C4-2B (cell line): Measurements from ENCODE around the gene LRPAP1.

Experiments used
- H3K27ac ChIP-seq: fragments of 450-650 bp; 2 replicates; pipeline ENCODE4 v1.5.1; 2017
- ZFX ChIP-seq: fragments of 450-650 bp; IDR thresholded peaks from 2 replicates; pipeline ENCODE4 v1.6.1; 2017
- TF ChIP-seq, protein P1 (sequence below): fragments of 450-650 bp; conservative IDR thresholded peaks from 2 replicates; pipeline ENCODE4 v1.5.1; 2017; ENCODE audit warnings: mild to moderate bottlenecking

The LRPAP1 gene

DNA sequence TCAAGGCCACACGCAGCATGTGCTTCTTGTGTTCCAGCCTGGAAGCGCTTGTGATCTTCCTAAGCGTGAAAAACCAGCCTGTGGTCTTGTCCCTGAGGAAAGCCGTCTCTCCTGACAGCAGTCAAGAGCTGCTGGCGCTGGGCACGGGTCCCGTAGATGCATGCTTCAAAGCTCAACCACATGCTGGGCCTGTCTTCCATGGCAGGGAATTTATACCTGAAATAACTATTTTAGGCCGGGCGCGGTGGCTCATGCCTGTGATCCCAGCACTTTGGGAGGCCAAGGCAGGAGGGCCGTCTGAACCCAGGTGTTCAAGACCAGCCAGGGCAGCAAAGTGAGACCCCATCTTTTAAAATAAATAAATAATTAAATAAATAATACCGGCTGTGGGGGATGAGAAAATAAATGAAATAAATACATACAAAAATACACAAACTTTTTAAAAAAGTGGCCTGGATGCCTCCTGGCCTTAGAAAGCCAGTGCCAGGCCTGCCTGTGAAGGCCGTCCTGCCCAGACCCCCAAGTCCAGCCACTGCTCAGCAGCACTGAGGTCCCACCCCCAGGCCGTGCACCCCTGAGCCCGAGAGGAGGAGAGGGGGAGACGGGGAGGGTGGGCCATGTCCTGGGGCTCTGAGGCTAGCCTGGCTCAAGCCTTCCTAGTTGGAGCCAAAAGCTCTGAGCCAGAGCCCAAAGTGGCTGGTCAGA, 10.4 kb downstream of the LRPAP1 start:
- TF ChIP-seq, protein P1, sequence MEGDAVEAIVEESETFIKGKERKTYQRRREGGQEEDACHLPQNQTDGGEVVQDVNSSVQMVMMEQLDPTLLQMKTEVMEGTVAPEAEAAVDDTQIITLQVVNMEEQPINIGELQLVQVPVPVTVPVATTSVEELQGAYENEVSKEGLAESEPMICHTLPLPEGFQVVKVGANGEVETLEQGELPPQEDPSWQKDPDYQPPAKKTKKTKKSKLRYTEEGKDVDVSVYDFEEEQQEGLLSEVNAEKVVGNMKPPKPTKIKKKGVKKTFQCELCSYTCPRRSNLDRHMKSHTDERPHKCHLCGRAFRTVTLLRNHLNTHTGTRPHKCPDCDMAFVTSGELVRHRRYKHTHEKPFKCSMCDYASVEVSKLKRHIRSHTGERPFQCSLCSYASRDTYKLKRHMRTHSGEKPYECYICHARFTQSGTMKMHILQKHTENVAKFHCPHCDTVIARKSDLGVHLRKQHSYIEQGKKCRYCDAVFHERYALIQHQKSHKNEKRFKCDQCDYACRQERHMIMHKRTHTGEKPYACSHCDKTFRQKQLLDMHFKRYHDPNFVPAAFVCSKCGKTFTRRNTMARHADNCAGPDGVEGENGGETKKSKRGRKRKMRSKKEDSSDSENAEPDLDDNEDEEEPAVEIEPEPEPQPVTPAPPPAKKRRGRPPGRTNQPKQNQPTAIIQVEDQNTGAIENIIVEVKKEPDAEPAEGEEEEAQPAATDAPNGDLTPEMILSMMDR, result no peak
- TF ChIP-seq ZFX, result no peak
- no peak overlapping the region for H3K27ac ChIP-seq

DNA sequence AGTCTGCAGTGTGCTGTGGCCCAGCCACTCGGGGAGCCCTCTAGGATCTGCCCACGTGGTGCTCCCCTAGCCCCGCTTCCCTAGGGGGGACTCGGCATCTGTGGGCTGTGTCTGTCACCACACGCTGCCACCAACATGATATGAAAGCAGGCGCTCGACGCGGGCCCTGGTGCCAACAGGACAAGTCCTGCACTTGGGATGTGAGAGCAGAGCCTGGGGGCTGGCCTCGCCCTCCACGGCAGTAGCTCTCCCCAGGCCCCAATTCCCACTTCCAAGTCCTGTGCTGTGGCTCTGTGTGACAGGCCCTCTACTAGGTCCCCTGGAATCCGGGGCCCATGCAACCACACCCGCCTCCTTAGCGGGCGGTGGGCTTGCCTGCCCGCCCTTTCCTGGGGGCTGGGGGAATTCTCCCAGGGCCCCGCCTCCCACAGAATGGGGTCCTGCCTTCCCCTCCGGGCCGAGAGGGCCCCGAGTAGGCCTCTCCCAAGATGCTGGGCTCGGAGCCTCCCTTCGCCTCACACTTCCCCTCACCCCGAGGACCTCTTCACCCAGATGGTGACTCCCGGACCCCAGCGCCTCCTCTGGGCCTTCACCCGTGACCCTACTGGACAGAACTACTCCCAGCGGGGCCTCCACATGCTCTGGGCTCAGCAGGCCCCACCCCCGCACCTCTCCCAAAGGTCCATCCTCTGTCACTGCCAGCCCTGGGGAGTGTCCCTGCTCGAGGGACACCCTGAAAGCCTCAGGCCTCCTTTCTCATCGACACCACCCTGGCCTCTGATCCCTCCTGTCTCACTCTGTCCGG, 11.2 kb downstream of the LRPAP1 start:
- TF ChIP-seq, protein P1, result no peak
- TF ChIP-seq ZFX, result no peak

DNA sequence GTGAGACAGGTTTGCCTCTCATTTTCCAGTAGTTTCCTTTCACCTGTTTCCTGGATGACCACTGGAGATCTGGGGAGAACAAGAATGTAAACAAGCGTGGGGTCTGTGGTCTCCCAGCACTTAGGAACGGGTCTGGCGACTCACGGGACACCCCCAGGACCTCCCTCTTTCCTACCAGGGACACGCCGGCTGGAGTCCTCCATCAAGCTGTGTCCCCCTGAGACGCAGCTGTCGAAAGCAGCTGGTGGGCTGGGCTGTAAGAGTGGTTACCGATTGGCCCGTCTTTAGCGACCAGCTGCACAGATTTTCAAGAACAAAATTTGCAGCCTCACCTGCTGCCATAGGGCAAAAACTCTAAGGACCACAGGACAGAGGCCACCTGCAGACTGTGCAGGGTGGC, 11.9 kb downstream of the LRPAP1 start:
- TF ChIP-seq ZFX, result no peak
- H3K27ac ChIP-seq, result no peak overlapping the region

More for the DNA sequence above, 11.2 kb downstream of the LRPAP1 start:
- no peak overlapping the region for H3K27ac ChIP-seq

DNA sequence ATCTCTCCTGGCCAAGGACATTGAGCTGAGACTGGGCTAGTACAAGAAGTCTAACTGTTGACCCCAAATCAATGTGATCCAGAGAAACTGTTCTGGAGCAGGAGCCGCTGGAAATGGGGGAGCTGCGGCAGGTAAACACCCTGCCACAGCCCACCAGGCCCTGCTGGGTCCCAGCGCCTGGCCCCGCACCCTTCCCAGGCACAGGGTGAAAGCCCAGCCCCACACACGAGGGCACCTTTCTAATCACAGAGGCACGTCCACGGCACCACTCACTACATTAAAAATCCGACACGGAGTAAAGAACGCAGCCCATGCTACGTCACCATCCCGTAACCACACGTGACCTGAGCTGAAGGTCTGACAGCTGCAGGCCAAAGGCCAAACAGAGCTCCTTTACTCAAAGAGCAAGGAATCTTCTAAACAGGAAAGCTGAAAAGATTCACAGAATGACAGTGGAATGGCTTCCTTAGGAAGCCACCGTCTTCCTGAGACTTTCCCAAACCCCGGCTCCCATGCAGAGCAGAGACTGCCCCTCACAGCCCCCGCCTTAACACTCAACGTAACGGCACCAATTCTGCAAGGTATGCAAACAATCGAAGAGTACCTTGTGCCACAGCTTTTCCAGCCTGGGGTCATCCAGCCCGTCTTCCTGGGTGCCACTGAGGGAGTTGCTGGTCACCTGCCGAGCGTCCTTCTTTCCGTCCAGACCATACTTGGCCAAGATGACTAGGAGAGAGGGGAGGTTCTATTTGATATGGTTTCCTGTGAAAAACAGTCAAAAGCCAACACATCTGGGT, 12.6 kb downstream of the LRPAP1 start:
- no peak overlapping the region for H3K27ac ChIP-seq
- TF ChIP-seq, protein P1, result no peak
- no peak for TF ChIP-seq ZFX

DNA sequence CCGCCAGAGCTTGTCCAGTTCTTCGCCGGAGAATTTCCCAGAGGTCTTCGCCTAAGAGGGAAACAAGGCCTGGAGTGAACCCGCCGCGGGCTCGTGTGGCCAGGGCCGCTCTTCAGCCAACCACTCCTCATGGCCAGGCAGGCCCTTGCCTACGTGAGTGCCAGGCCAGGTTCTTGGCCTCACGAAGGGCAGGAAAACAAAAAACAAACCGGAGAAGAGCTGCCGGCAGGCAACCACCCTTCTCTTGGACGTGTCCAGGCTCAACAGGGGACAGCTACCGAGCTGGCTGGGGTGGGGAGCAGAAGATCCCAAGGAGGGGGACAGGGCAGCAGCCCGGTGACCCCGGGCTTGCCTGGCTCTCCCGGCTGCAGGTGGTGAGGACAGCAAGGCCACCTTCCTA, 13.3 kb downstream of the LRPAP1 start:
- H3K27ac ChIP-seq, result no peak overlapping the region
- TF ChIP-seq, protein P1, result no peak
- no peak for TF ChIP-seq ZFX

DNA sequence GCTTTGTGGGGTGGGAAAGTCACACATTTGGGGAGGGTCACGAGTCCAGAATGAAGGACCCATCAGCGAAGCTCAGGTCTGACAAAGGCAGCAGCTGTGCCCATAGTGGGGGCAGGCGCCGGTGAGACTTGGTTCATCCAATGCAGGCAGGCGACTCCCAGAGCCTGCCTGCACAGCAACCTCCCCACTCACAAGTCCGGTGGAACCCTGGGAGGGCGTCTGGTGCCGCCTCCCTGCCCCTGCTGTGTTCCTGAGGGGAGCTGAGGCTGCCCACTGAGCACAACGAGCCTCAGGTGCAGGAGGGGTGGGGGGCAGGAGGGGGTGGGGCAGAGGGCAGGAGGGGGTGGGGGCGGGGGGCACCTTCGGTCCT, 13.7 kb downstream of the LRPAP1 start:
- no peak overlapping the region for H3K27ac ChIP-seq
- no peak for TF ChIP-seq ZFX
- TF ChIP-seq, protein P1, result no peak

DNA sequence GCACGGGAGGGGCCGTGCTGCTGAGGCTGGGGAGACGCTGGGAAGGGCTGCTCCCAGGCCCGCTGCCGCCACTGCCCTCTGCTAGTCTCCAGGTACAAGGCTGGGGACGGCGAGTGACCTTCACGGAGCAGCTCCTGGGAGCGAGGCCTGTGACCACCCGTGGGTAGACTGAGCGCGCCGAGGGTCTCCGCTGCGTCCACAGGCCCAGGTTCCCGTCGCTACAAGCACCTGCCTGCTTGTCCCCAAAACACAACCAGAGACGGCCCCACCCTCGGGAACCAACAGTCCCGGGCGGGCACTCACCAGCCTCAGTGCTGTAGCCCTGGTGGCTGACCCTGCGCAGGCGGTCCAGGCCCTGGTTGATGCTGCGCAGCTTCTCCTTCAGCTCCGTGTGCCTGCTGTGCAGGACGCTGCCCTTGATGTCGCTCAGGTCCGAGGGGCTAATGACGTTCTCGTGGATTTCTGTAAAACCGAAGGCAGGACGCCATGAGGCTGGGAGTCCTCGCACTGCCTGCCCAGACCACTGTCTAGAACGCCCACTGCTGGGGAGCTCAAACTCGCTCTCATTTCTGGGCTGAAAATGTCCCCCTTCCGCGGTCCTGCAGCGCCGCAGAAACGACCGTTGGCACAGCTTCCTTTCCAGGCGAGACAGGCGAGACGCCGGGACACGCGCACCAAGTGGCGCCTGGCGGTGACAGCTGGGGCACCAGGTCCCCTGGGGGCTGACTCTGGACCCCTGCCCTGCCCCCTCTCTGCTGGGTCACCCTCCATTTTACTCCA, 14.3 kb downstream of the LRPAP1 start:
- H3K27ac ChIP-seq, result no peak overlapping the region
- no peak for TF ChIP-seq ZFX
- TF ChIP-seq, protein P1, result no peak
